ENCODE data around the gene CPNE1.
"Not testable (repeated sequence)": the region's sequence is repeated elsewhere in the genome, so short reads cannot be mapped to it uniquely, and the experiment has no call there.

CPNE1 gene

GRCh38 chr20:35664466-35665206, at the start of gene CPNE1, which contains the start of gene RBM12:
CPNE1 (minus strand) TSS chr20:35664900; CDS start chr20:35632923, 31,977 bp downstream.
RBM12 (minus strand) TSS chr20:35664900; CDS start chr20:35655322, 9,578 bp downstream.
- peak; percentile 90 to 91 for DNase-seq

GRCh38 chr20:35714127-35714526, 49.4 kb upstream of the CPNE1 start:
- no peak for DNase-seq

- not testable (repeated sequence) for DNase-seq
Measured at GRCh38 chr20:35713120-35713519, 48.4 kb upstream of the CPNE1 start.

- DNase-seq = no peak
Measured at GRCh38 chr20:35711588-35712209, 47.0 kb upstream of the CPNE1 start.

- DNase-seq = no peak
Measured at GRCh38 chr20:35710884-35711587, 46.3 kb upstream of the CPNE1 start.

GRCh38 chr20:35710039-35710438, 45.3 kb upstream of the CPNE1 start:
- no peak for DNase-seq

GRCh38 chr20:35709259-35709658, 44.6 kb upstream of the CPNE1 start:
- DNase-seq = no peak

- DNase-seq = no peak
Measured at GRCh38 chr20:35708502-35708901, 43.8 kb upstream of the CPNE1 start.

GRCh38 chr20:35706591-35707529, 42.2 kb upstream of the CPNE1 start:
- DNase-seq = not testable (repeated sequence)

GRCh38 chr20:35705894-35706293, 41.2 kb upstream of the CPNE1 start:
- DNase-seq = not testable (repeated sequence)

GRCh38 chr20:35704514-35705261, 40.0 kb upstream of the CPNE1 start:
- no peak for DNase-seq

- DNase-seq = no peak
Measured at GRCh38 chr20:35702824-35703695, 38.4 kb upstream of the CPNE1 start.

- DNase-seq = no peak
Measured at GRCh38 chr20:35702051-35702823, 37.5 kb upstream of the CPNE1 start.

GRCh38 chr20:35700625-35701148, 36.0 kb upstream of the CPNE1 start:
- no peak for DNase-seq

GRCh38 chr20:35699957-35700624, 35.4 kb upstream of the CPNE1 start:
- no peak for DNase-seq

GRCh38 chr20:35699127-35699956, 34.6 kb upstream of the CPNE1 start, which contains the start of the genes NFS1 and ROMO1:
NFS1 (minus strand) TSS chr20:35699352; CDS start chr20:35699288, 64 bp downstream.
ROMO1 (plus strand) TSS chr20:35699405; CDS start chr20:35699633, 228 bp downstream.
- DNase-seq = peak; percentile 80 to 83

- DNase-seq = no peak
Measured at GRCh38 chr20:35698298-35699126, 33.8 kb upstream of the CPNE1 start.
